Stimulated activated naive CD8-positive, alpha-beta T cell treated with anti-CD3 and anti-CD28 coated beads, Interleukin-15, Interleukin-2, amounts not matched to agents 100 U/mL and 50 U/mL, for 24 hours (primary cell): ENCODE results near the gene GLIS2.

Source experiments
- ATAC-seq: fragments of 150-1000 bp; cut with Tn5 transposase; one replicate; pipeline ENCODE4 v1.10.0; 2021
- DNase-seq: peaks from one replicate; pipeline ENCODE4 v3.0.0; 2021

The GLIS2 gene

GRCh38 chr16:4371357-4372000, 55.6 kb downstream of the GLIS2 start, which contains the start of gene VASN:
Gene VASN, plus strand, starts transcription at chr16:4371848. Its CDS starts 9,030 bp downstream, at chr16:4380878.
- ATAC-seq: peak; percentile 82
- peak; percentile 78 for DNase-seq

DNA sequence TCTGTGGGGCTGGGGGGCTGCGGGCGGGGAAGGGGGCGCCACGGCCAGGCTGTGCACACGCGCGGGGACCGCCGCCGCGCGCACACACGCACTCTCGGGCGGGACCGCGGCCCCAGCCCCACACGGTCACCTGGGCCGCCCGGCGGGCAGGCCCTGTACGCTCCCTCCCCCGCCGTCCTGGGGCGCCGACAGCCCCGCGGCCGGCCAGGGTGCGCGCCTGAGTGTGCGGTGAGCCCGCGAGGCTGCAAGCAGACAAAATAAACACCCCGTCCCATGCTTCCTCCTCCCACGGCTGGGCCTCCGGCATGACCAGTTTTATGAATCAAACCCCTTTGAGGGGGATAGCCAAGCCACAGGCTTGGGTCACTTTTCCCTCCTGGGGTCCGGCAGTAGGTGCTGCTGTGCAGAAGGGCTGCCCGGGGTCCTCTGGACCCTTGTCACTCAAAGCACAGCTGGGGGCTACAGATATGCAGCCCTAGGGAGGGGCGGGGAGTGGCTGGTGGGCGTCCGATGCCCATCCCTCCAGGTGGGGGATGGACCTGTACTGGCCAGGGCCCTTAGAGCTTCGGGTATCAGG, 56.2 kb downstream of the GLIS2 start:
- peak; percentile 39 for DNase-seq
- ATAC-seq: peak; percentile 50

GRCh38 chr16:4372578-4373355, 56.9 kb downstream of the GLIS2 start:
- DNase-seq (no peak), ATAC-seq (no peak)

DNA sequence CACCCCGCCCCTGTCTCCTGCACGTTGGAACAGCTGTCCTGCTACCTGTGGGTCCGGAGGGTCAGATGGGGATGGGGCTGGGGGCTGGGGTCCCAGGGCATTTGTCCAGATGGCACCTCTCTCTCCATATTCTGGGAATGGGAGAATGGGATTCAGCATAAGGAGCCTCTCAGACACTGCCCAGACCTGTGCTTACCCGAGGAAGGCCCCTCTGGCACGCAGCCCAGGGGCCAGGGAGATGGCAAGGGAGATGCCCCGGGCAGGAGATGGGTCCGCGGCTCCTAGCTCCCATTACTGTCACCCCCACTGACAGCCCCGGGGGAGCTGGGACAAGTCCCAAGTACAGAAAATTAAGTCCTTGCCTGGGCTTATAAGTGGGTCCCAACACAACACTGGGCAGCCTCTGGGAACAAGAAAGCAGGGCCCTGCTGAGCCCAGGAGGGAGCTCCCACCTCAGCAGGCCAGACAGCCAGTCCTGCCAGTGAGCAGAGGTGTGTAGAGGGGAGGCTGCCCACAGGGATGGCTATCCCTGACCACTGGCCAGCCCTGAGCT, 57.6 kb downstream of the GLIS2 start:
- ATAC-seq (no peak), DNase-seq (no peak)

DNA sequence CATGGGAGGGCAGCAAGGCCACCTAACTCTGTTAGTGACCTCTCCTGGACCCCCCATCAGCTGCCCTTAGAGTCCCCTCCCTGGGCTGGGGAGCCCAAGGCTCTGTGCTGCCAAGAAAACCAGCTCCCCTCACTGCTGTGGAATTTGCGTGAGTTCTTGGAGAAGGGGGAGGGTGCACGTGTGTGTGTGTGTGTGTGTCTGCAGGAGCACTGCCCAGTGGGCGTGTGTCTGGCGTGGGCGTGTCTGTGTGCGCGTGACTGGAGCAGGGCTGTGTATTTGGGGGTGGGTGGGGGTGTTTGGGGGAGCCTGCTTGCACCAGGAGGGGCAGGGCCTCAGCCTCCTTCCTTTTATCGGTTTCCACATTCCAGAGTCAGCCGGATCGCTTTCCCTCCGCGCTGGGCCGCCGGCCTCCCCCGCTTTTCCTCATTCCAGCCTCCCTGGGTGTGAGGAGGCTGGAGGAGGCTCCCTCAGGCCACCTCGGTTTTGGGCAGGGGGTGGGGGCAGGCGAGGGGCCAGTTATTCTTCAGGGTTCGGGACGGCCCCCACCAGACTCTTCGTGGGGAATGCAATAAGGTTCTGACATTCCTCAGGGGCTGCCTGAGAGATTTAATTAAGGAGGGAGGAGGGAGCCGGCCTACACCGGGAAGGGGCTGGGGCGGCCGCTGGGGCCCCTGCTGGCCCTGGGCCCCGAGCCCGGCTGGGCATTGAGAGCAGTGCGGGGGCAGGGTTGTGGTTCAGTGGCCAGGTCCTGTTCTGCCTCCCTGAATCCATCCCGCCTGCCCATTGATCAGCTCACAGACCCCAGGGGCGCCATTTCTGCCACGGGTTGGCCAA, 58.3 kb downstream of the GLIS2 start:
- no peak for ATAC-seq
- no peak for DNase-seq

DNA sequence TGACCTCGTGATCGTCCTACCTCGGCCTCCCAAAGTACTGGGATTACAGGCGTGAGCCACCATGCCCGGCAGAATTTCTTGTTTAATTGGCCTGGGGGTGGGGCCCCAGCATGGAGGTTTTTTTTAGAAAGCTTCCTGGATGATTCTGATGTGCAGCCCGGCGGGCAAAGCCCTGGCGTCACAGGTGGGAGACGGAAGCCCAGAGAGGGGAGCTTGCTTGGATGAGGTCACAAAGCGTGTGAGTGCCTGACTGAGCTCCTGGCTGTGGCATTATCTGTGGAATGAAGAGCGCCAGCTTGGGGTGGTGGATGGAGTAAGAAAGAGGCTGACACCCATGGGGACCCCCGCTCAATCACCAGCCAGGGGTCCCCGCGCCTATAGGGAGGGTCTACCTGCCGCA, 59.9 kb downstream of the GLIS2 start:
- ATAC-seq (no peak), DNase-seq (no peak)

- no peak for DNase-seq
- ATAC-seq: no peak
Measured at GRCh38 chr16:4376126-4376892, 60.4 kb downstream of the GLIS2 start.

DNA sequence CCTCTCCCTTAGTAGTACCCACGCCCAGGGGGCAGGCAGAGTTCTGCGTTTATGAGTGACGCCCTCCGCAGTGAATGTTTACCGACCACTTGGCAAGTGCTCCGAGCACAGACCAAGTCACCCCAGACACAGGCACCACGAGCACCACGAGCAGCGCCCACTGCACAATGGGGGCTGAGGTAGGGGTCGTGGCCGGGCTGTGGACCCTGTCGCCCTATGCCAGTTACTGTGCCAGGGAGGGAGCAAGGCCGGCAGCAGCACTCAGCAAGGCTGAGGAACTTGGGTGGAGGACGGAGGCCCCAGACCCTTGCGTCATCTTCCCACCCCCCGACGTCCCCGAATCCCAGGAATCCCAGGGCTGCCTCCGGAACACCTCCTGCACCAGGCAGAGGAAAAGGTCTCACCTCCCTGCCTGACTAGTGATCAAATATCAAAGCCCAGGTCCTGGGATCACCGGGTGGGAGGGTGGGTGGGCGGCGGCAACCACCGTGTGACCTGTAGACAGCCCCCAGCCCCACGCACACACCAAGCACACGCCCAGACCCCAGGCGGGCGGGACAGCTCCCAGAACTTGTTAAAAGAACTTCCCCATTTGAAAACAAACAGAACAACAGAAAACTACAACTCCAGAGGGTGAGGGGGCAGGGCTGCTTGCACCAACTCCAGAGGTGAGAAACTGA, 61.2 kb downstream of the GLIS2 start:
- DNase-seq (no peak), ATAC-seq (no peak)

GRCh38 chr16:4377573-4378154, 61.8 kb downstream of the GLIS2 start:
- DNase-seq (no peak), ATAC-seq (no peak)

GRCh38 chr16:4378161-4378666, 62.3 kb downstream of the GLIS2 start:
- DNase-seq (no peak), ATAC-seq (no peak)

DNA sequence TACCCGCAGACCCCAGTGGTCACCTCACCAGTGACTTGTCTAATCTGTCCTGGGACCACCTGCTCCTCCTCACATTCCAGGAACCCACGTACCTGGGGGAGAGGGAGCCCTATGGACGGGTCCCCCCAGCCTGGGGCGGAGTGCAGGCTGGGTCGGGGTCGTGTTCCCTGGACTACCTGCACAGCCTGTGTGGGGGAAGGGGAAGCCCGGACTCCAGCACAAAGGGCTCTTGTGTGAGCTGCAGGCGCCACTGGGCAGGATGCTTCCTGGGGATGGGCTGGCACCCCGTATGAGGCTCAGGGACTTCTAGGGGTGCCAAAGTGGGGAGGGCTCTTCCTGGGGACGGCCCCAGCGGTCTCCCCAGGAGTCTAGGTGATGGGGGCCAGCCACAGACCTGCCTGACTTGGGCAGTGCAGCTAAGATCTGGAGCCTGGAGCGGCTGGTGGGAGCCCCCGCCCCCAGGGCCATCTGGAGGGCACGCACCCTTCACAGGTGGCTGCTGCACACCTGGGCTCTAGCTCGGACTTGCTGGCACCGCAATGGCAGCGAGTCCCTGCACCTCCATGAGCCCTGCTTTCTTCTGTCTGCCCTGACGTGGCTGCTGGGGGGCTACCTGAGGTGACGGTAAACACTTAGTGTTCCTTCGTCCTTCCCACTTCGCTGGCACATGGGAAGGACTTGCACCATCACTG, 63.3 kb downstream of the GLIS2 start:
- no peak for DNase-seq
- no peak for ATAC-seq

DNA sequence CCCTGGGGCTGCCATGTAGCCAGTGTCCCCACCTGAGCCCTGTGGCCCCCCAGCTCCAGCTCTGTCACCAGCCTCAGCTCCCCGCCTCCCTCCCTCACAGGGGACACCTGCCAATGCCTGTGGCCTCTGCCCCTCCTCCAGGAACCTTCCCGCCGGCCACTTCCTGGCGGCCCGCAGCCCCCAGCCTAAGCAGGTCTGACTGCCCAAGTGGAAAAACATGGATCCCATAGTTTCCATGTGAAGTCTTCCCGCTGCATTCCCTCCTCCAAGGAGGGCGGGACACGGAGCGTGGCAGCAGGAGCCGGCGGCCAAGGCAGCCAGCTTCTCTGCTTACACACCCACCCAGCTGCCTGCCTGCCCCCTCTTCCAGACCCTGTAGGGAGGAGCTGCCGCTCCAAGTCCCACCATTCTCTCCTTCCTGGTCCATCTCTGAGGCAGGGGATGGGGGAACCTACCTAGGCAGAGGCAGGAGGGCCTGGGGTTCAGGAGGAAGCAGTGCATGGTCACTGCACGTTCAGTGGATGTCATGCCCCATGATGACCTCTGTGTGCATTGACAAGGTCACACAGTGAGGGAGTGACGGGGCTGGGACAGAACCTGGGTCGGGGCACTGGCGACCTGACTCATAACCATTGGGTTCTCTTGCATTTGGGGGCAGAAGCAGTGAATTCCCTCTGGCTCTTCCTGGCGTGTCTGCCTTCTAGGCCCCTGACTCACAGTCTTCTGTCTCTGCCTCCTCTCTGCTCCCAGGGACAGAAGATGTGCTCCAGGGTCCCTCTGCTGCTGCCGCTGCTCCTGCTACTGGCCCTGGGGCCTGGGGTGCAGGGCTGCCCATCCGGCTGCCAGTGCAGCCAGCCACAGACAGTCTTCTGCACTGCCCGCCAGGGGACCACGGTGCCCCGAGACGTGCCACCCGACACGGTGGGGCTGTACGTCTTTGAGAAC, 64.5 kb downstream of the GLIS2 start:
- DNase-seq: no peak
- ATAC-seq: no peak

DNA sequence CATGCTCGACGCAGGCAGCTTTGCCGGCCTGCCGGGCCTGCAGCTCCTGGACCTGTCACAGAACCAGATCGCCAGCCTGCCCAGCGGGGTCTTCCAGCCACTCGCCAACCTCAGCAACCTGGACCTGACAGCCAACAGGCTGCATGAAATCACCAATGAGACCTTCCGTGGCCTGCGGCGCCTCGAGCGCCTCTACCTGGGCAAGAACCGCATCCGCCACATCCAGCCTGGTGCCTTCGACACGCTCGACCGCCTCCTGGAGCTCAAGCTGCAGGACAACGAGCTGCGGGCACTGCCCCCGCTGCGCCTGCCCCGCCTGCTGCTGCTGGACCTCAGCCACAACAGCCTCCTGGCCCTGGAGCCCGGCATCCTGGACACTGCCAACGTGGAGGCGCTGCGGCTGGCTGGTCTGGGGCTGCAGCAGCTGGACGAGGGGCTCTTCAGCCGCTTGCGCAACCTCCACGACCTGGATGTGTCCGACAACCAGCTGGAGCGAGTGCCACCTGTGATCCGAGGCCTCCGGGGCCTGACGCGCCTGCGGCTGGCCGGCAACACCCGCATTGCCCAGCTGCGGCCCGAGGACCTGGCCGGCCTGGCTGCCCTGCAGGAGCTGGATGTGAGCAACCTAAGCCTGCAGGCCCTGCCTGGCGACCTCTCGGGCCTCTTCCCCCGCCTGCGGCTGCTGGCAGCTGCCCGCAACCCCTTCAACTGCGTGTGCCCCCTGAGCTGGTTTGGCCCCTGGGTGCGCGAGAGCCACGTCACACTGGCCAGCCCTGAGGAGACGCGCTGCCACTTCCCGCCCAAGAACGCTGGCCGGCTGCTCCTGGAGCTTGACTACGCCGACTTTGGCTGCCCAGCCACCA, 65.4 kb downstream of the GLIS2 start:
- ATAC-seq (no peak), DNase-seq (no peak)

DNA sequence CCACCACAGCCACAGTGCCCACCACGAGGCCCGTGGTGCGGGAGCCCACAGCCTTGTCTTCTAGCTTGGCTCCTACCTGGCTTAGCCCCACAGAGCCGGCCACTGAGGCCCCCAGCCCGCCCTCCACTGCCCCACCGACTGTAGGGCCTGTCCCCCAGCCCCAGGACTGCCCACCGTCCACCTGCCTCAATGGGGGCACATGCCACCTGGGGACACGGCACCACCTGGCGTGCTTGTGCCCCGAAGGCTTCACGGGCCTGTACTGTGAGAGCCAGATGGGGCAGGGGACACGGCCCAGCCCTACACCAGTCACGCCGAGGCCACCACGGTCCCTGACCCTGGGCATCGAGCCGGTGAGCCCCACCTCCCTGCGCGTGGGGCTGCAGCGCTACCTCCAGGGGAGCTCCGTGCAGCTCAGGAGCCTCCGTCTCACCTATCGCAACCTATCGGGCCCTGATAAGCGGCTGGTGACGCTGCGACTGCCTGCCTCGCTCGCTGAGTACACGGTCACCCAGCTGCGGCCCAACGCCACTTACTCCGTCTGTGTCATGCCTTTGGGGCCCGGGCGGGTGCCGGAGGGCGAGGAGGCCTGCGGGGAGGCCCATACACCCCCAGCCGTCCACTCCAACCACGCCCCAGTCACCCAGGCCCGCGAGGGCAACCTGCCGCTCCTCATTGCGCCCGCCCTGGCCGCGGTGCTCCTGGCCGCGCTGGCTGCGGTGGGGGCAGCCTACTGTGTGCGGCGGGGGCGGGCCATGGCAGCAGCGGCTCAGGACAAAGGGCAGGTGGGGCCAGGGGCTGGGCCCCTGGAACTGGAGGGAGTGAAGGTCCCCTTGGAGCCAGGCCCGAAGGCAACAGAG, 66.3 kb downstream of the GLIS2 start:
- ATAC-seq: no peak
- DNase-seq: no peak

DNA sequence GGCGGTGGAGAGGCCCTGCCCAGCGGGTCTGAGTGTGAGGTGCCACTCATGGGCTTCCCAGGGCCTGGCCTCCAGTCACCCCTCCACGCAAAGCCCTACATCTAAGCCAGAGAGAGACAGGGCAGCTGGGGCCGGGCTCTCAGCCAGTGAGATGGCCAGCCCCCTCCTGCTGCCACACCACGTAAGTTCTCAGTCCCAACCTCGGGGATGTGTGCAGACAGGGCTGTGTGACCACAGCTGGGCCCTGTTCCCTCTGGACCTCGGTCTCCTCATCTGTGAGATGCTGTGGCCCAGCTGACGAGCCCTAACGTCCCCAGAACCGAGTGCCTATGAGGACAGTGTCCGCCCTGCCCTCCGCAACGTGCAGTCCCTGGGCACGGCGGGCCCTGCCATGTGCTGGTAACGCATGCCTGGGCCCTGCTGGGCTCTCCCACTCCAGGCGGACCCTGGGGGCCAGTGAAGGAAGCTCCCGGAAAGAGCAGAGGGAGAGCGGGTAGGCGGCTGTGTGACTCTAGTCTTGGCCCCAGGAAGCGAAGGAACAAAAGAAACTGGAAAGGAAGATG, 67.0 kb downstream of the GLIS2 start:
- no peak for ATAC-seq
- DNase-seq: no peak
